DOHH2 (cell line): ENCODE data around the gene PDZD4.

Source experiments
- H3F3A ChIP-seq: fragments of 200-600 bp; sonication (generic), shearing (Covaris generic); 2 replicates; pipeline ENCODE4 v1.6.0; 2016; ENCODE audit warnings: antibody characterized with exemption, mild to moderate bottlenecking; ENCODE audit not compliant: control insufficient read depth, insufficient read depth
- H3K27ac ChIP-seq: fragments of 200-600 bp; sonication (generic); 2 replicates; pipeline ENCODE4 v1.5.1; 2014; ENCODE audit warnings: low read depth, mild to moderate bottlenecking, low read length, moderate library complexity
- H3K27me3 ChIP-seq: fragments of 200-600 bp; sonication (generic); 2 replicates; pipeline ENCODE4 v1.6.1; 2014; ENCODE audit warnings: mild to moderate bottlenecking, low read length, mixed read lengths; ENCODE audit not compliant: control insufficient read depth
- H3K36me3 ChIP-seq: fragments of 200-600 bp; sonication (generic); 2 replicates; pipeline ENCODE4 v1.6.1; 2014; ENCODE audit warnings: mild to moderate bottlenecking, low read length, moderate library complexity, mixed read lengths; ENCODE audit not compliant: control insufficient read depth
- H3K4me1 ChIP-seq: fragments of 200-600 bp; sonication (generic); 2 replicates; pipeline ENCODE4 v1.6.1; 2014; ENCODE audit warnings: mild to moderate bottlenecking, low read length, mixed read lengths; ENCODE audit not compliant: control insufficient read depth
- H3K4me2 ChIP-seq: fragments of 200-600 bp; sonication (generic); 2 replicates; pipeline ENCODE4 v1.6.0; 2014; ENCODE audit warnings: mild to moderate bottlenecking, low read length, moderate library complexity
- H3K4me3 ChIP-seq: fragments of 200-600 bp; sonication (generic); 2 replicates; pipeline ENCODE4 v1.5.1; 2014; ENCODE audit warnings: mild to moderate bottlenecking, low read length, mixed read lengths
- H3K79me2 ChIP-seq: fragments of 200-600 bp; sonication (generic); 2 replicates; pipeline ENCODE4 v1.6.1; 2014; ENCODE audit warnings: mild to moderate bottlenecking, low read length, mixed read lengths; ENCODE audit not compliant: control insufficient read depth
- H3K9me2 ChIP-seq: fragments of 200-600 bp; sonication (generic); replicated peaks from 2 replicates; pipeline ENCODE4 v1.6.1; 2014; ENCODE audit warnings: mild to moderate bottlenecking, low read length, mixed read lengths; ENCODE audit not compliant: control insufficient read depth
- H3K9me3 ChIP-seq: fragments of 200-600 bp; sonication (generic); 2 replicates; pipeline ENCODE4 v1.6.1; 2014; ENCODE audit warnings: antibody characterized with exemption, low read length, mixed read lengths; ENCODE audit not compliant: control insufficient read depth, insufficient read depth
- H4K20me1 ChIP-seq: fragments of 200-600 bp; sonication (generic); 2 replicates; pipeline ENCODE4 v1.6.0; 2014; ENCODE audit warnings: low read depth, mild to moderate bottlenecking, antibody characterized with exemption, low read length, moderate library complexity; ENCODE audit not compliant: control insufficient read depth, insufficient read depth
- EZH2phosphoT487 ChIP-seq: fragments of 200-600 bp; sonication (generic); IDR thresholded peaks from 2 replicates; pipeline ENCODE4 v1.6.1; 2017; ENCODE audit warnings: borderline replicate concordance, mild to moderate bottlenecking, antibody characterized with exemption, low read length, moderate library complexity, mixed read lengths
- TF ChIP-seq, protein P1 (sequence below): fragments of 200-600 bp; sonication (generic); IDR thresholded peaks from one replicate; pipeline ENCODE4 v1.5.1; 2014; ENCODE audit warnings: antibody characterized with exemption, mild to moderate bottlenecking, low read depth, low read length; ENCODE audit not compliant: poor library complexity, severe bottlenecking

Gene PDZD4

DNA sequence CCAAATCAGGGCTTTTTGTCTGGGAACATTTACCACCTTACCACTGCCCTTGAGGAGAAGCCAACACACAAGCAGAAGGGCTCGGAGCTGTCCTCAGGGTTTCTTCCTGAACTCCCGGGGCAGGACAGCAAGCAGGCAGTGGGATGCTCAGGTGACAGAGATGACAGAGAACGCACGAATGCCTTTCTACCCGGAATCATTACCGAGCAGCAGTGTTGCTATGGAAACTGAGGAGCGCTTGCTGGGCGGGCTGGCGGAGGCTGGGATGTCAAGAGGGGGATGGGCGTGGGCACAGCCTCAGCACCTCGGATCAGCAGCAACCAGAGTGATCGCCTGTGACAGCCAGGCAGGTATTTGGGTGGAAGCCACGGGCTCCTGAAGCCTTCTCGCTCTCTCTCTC is 18.1 kb downstream of the PDZD4 start:
- Histone ChIP-seq H3K4me3 (no peak overlapping the region), H3K27me3 (no peaks in the 10 kb centered on the region), H3F3A (no peaks in the 10 kb centered on the region), H4K20me1 (no peaks in the 10 kb centered on the region), H3K9me2 (no peaks in the 10 kb centered on the region), H3K36me3 (no peaks in the 10 kb centered on the region), H3K4me2 (no peak overlapping the region), H3K9me3 (no peaks in the 10 kb centered on the region), H3K79me2 (no peaks in the 10 kb centered on the region), H3K4me1 (no peaks in the 10 kb centered on the region), H3K27ac (no peak overlapping the region)
- TF ChIP-seq EZH2phosphoT487: no peak
- TF ChIP-seq, protein P1, sequence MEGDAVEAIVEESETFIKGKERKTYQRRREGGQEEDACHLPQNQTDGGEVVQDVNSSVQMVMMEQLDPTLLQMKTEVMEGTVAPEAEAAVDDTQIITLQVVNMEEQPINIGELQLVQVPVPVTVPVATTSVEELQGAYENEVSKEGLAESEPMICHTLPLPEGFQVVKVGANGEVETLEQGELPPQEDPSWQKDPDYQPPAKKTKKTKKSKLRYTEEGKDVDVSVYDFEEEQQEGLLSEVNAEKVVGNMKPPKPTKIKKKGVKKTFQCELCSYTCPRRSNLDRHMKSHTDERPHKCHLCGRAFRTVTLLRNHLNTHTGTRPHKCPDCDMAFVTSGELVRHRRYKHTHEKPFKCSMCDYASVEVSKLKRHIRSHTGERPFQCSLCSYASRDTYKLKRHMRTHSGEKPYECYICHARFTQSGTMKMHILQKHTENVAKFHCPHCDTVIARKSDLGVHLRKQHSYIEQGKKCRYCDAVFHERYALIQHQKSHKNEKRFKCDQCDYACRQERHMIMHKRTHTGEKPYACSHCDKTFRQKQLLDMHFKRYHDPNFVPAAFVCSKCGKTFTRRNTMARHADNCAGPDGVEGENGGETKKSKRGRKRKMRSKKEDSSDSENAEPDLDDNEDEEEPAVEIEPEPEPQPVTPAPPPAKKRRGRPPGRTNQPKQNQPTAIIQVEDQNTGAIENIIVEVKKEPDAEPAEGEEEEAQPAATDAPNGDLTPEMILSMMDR: no peak

DNA sequence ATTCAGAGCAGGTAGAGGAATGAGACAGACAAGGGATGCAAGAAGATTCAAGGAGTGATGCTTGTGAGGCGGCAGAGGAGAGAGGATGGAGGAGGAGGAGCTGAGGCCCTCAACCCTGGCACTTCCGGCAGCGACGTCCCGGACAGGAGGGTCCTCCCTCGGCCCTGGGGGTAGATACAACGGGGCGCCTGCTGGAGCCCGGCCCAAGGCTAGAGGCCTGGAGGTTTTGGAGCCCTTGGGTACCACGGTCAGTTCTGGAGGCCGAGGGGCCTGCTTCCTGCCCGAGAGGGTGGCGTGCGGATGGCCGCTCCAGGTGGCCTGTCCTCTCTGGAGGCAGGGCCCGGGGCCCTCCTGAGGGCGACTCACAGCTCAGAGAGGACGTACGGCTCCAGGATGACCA is 22.4 kb downstream of the PDZD4 start:
- TF ChIP-seq EZH2phosphoT487: no peak
- TF ChIP-seq, protein P1: no peak
- no peak overlapping the region for H3K4me2 ChIP-seq
- H3K27me3 ChIP-seq: no peaks in the 10 kb centered on the region
- H3K79me2 ChIP-seq: no peaks in the 10 kb centered on the region
- no peaks in the 10 kb centered on the region for H3K9me2 ChIP-seq
- no peak overlapping the region for H3K4me3 ChIP-seq
- H3K27ac ChIP-seq: no peak overlapping the region
- no peaks in the 10 kb centered on the region for H3K36me3 ChIP-seq
- no peaks in the 10 kb centered on the region for H3F3A ChIP-seq
- H3K9me3 ChIP-seq: no peaks in the 10 kb centered on the region
- H4K20me1 ChIP-seq: no peaks in the 10 kb centered on the region
- no peaks in the 10 kb centered on the region for H3K4me1 ChIP-seq

DNA sequence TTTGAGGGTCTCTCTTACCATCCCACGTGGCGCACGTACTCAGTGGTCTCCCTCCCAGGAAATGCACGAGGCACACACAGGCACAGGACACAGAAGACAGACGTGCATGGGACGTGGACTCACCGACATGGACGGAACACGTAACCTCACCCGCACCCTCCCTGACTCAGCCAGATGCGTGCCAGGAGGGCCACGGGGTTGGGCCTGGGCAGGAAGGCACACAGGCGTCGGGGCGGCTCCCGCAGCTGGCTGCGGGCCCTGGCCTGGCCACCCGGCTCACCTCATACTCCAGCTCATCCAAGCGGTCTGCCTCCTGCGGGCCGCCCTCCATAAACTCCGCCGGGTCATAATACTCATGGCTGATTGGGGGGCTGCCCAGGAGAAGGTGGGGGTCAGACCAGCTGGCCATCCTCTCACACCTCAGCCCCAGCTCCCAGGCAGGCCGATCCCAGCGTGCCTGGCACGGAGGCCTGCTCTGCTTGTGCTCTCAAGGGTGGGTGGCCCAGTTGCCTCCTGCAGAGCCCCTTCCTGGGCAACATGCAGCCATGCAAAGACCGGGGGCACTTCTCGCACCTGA is 23.3 kb downstream of the PDZD4 start:
- Histone ChIP-seq H3K79me2 (no peaks in the 10 kb centered on the region), H4K20me1 (no peaks in the 10 kb centered on the region), H3K9me3 (no peaks in the 10 kb centered on the region), H3K9me2 (no peaks in the 10 kb centered on the region), H3K4me2 (no peak overlapping the region), H3F3A (no peaks in the 10 kb centered on the region), H3K27ac (no peak overlapping the region), H3K27me3 (no peaks in the 10 kb centered on the region), H3K36me3 (no peaks in the 10 kb centered on the region), H3K4me1 (no peaks in the 10 kb centered on the region), H3K4me3 (no peak overlapping the region)
- no peak for TF ChIP-seq EZH2phosphoT487
- TF ChIP-seq, protein P1: no peak

DNA sequence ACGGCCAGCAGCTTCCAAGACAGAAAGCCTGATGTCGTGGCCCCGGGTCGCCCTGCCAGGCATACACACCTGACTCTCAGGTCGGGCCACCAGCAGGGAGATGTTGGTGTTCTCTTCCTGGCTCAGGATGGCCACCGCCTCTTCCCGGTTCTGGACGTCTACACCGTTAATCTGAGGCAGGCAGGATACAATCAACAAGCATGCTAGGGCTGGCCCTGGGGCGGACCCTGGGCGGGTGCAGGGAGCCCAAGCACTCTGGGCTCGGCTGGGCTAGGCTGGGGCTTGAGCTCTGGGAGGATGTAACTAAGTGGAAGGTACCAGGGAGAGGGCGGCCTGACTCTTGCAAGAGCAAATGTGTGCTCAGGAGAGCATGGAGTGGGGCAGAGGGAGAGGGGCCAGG is 24.9 kb downstream of the PDZD4 start:
- Histone ChIP-seq H3K4me2 (no peak overlapping the region), H3K36me3 (no peaks in the 10 kb centered on the region), H3K27me3 (no peaks in the 10 kb centered on the region), H3K79me2 (no peaks in the 10 kb centered on the region), H3K9me3 (no peaks in the 10 kb centered on the region), H4K20me1 (no peaks in the 10 kb centered on the region), H3K27ac (no peak overlapping the region), H3K4me3 (no peak overlapping the region), H3K4me1 (no peaks in the 10 kb centered on the region), H3F3A (no peaks in the 10 kb centered on the region), H3K9me2 (no peaks in the 10 kb centered on the region)
- TF ChIP-seq, protein P1: no peak
- TF ChIP-seq EZH2phosphoT487: no peak
